Neural progenitor cell (in vitro differentiated cells): ENCODE data around the gene ARHGAP42. TPM values are rescaled to one million over a fixed set of nuclear protein-coding genes. Genes with fewer than 3 reads are reported as not detected.

Source experiments
- DNase-seq: peaks from one replicate; pipeline ENCODE4 v3.0.0-alpha.2; 2016; ENCODE audit warnings: low spot score
- H2AFZ ChIP-seq: fragments of 200-600 bp; sonication (generic); replicated peaks from 2 replicates; pipeline ENCODE4 v1.6.1; 2016; ENCODE audit warnings: antibody characterized with exemption
- H3F3A ChIP-seq: fragments of 200-600 bp; sonication (generic); 2 replicates; pipeline ENCODE4 v1.6.1; 2016; ENCODE audit warnings: antibody characterized with exemption, low read depth
- H3K27ac ChIP-seq: fragments of 200-600 bp; sonication (generic); 2 replicates; pipeline ENCODE4 v1.5.1; 2016; ENCODE audit warnings: mild to moderate bottlenecking
- H3K27me3 ChIP-seq: fragments of 200-600 bp; sonication (generic); 2 replicates; pipeline ENCODE4 v1.6.1; 2016; ENCODE audit warnings: mild to moderate bottlenecking, moderate library complexity
- H3K36me3 ChIP-seq: fragments of 200-600 bp; sonication (generic); 2 replicates; pipeline ENCODE4 v1.5.1; 2016
- H3K4me1 ChIP-seq: fragments of 200-600 bp; sonication (generic); 2 replicates; pipeline ENCODE4 v1.6.1; 2016; ENCODE audit warnings: mixed run types
- H3K4me2 ChIP-seq: fragments of 200-600 bp; sonication (generic); 2 replicates; pipeline ENCODE4 v1.6.1; 2016
- H3K4me3 ChIP-seq: fragments of 200-600 bp; sonication (generic); 2 replicates; pipeline ENCODE4 v1.5.1; 2016
- H3K79me2 ChIP-seq: fragments of 200-600 bp; sonication (generic); 2 replicates; pipeline ENCODE4 v1.6.1; 2016; ENCODE audit warnings: low read depth
- H3K9ac ChIP-seq: fragments of 200-600 bp; sonication (generic); 2 replicates; pipeline ENCODE4 v1.6.1; 2016
- H3K9me3 ChIP-seq: fragments of 200-600 bp; sonication (generic); 2 replicates; pipeline ENCODE4 v1.5.1; 2016; ENCODE audit warnings: low read depth
- H4K20me1 ChIP-seq: fragments of 200-600 bp; sonication (generic); 2 replicates; pipeline ENCODE4 v1.6.1; 2016; ENCODE audit warnings: low read depth
- H3K27ac Mint-ChIP-seq: 3 replicates; pipeline ENCODE4 v1.8.0; 2021; ENCODE audit warnings: mixed read lengths
- H3K27me3 Mint-ChIP-seq: 2 replicates; pipeline ENCODE4 v1.8.0; 2022; ENCODE audit warnings: low read depth, mild to moderate bottlenecking, inconsistent platforms, moderate library complexity, mixed read lengths; ENCODE audit not compliant: insufficient read depth
- H3K36me3 Mint-ChIP-seq: 3 replicates; pipeline ENCODE4 v1.8.0; 2021; ENCODE audit warnings: mixed read lengths
- H3K4me1 Mint-ChIP-seq: 3 replicates; pipeline ENCODE4 v1.8.0; 2021; ENCODE audit warnings: mixed read lengths
- H3K4me3 Mint-ChIP-seq: 3 replicates; pipeline ENCODE4 v1.8.0; 2021; ENCODE audit warnings: mild to moderate bottlenecking, moderate library complexity, mixed read lengths
- H3K9me3 Mint-ChIP-seq: 3 replicates; pipeline ENCODE4 v1.8.0; 2020; ENCODE audit warnings: mixed read lengths
- EZH2 ChIP-seq: fragments of 200-600 bp; sonication (generic); IDR thresholded peaks from 2 replicates; pipeline ENCODE4 v1.6.1; 2017; ENCODE audit warnings: antibody characterized with exemption, mild to moderate bottlenecking, moderate library complexity
- EZH2phosphoT487 ChIP-seq: fragments of 200-600 bp; sonication (generic); IDR thresholded peaks from 2 replicates; pipeline ENCODE4 v1.6.1; 2017; ENCODE audit warnings: antibody characterized with exemption
- total RNA-seq: library from RNA; depleted of rRNA; stranded (reverse); fragments of >200 nt; gene quantifications from 2 replicates; pipeline ENCODE4 v1.2.3, GENCODE V29; 2015; ENCODE audit warnings: low replicate concordance
- TF ChIP-seq, protein P1 (sequence below): fragments of 200-600 bp; sonication (generic); IDR thresholded peaks from 2 replicates; pipeline ENCODE4 v1.5.1; 2017; ENCODE audit warnings: antibody characterized with exemption, mild to moderate bottlenecking

The ARHGAP42 gene
- total RNA-seq, 1 donor from 2014 or later: 31.0 TPM

DNA sequence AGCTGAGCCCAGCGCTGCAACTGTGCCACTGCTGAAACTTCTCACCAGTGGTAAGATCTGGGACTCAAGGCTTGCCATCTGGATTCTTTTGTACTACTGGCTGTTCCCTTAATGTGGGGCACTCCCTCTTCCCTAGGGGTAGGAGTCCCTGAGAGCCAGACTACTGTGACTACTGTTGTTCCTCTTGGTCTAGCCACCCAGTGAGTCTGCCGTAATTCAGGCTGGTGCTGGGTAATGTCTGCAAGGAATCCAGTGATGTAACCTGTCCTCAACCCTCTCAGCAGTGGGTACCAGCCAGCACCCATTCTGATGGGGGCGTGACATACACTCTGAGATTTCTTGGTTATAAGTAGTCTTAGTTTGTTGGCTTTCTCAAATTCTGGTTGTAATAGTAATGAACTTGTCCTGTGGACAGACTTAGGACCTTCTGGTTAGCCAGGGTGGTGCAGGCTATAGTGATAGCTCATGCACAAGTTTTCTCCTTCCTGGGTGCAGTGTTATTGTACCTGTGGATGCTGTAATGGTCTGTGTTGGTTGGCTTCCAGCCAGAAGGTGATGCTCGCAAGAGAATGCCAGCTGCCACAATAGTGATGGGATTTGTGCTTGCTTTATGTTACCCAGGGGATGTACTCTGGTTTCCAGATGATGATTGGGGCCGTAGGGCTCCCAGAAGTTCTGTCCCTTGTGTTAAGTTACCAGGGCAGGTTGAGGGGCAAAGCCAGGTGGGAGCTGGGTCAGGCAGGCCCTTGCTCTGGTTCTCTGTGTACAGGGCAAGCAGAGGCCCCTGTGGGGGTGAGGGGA lies 65.5 kb downstream of the ARHGAP42 start:
- peak overlapping the region; percentile 85 for H3K27ac ChIP-seq
- Mint-ChIP-seq H3K9me3 (peaks cover 5% of the 10 kb centered on the region), H3K4me3 (no peak overlapping the region), H3K27me3 (peaks cover 2% of the 10 kb centered on the region), H3K27ac (peak overlapping the region; percentile 37), H3K36me3 (peaks cover 5% of the 10 kb centered on the region), H3K4me1 (peaks cover 28% of the 10 kb centered on the region)
- peaks cover 26% of the 10 kb centered on the region for H3F3A ChIP-seq
- H3K4me3 ChIP-seq: no peak overlapping the region
- H3K27me3 ChIP-seq: no peaks in the 10 kb centered on the region
- no peaks in the 10 kb centered on the region for H3K9me3 ChIP-seq
- peaks cover 4% of the 10 kb centered on the region for H3K79me2 ChIP-seq
- H3K4me2 ChIP-seq: no peak overlapping the region
- H3K36me3 ChIP-seq: no peaks in the 10 kb centered on the region
- no peak for DNase-seq
- no peaks in the 10 kb centered on the region for H4K20me1 ChIP-seq
- TF ChIP-seq EZH2: no peak
- TF ChIP-seq, protein P1, sequence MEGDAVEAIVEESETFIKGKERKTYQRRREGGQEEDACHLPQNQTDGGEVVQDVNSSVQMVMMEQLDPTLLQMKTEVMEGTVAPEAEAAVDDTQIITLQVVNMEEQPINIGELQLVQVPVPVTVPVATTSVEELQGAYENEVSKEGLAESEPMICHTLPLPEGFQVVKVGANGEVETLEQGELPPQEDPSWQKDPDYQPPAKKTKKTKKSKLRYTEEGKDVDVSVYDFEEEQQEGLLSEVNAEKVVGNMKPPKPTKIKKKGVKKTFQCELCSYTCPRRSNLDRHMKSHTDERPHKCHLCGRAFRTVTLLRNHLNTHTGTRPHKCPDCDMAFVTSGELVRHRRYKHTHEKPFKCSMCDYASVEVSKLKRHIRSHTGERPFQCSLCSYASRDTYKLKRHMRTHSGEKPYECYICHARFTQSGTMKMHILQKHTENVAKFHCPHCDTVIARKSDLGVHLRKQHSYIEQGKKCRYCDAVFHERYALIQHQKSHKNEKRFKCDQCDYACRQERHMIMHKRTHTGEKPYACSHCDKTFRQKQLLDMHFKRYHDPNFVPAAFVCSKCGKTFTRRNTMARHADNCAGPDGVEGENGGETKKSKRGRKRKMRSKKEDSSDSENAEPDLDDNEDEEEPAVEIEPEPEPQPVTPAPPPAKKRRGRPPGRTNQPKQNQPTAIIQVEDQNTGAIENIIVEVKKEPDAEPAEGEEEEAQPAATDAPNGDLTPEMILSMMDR: no peak
- no peak for TF ChIP-seq EZH2phosphoT487
- no peak overlapping the region for H2AFZ ChIP-seq
- no peak overlapping the region for H3K9ac ChIP-seq
- H3K4me1 ChIP-seq: peaks cover 37% of the 10 kb centered on the region

DNA sequence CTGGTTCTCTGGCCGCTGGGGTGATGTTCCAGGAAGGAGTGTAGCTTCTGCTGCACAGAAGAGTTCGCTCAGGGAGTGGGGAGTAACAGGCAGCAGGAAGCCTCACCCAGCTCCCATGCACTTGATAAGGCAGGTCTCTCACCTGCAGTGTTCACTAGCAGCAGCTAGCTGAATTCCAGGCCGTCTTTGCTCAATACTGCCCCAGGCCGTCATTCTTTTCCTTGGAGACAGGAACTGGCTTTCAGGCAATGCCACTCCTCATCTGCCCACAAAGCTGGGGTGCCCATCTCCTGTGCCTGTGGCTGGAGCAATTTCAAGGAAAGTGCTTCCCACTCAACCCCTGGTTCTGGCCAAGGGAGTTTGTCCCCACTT lies 66.1 kb downstream of the ARHGAP42 start:
- Histone ChIP-seq H3K4me2 (peak overlapping the region; percentile 45), H3F3A (peaks cover 23% of the 10 kb centered on the region), H4K20me1 (no peaks in the 10 kb centered on the region), H2AFZ (no peak overlapping the region), H3K27me3 (no peaks in the 10 kb centered on the region), H3K9ac (no peak overlapping the region), H3K27ac (peak overlapping the region; percentile 85), H3K79me2 (peaks cover 4% of the 10 kb centered on the region), H3K4me1 (peaks cover 32% of the 10 kb centered on the region), H3K36me3 (no peaks in the 10 kb centered on the region), H3K9me3 (no peaks in the 10 kb centered on the region), H3K4me3 (no peak overlapping the region)
- no peak for TF ChIP-seq EZH2
- no peak for TF ChIP-seq EZH2phosphoT487
- TF ChIP-seq, protein P1: no peak
- no peak overlapping the region for H3K4me3 Mint-ChIP-seq
- peaks cover 5% of the 10 kb centered on the region for H3K9me3 Mint-ChIP-seq
- peak; percentile 36 for DNase-seq
- H3K4me1 Mint-ChIP-seq: peaks cover 28% of the 10 kb centered on the region
- peak overlapping the region; percentile 65 for H3K27ac Mint-ChIP-seq
- peaks cover 5% of the 10 kb centered on the region for H3K36me3 Mint-ChIP-seq
- peaks cover 2% of the 10 kb centered on the region for H3K27me3 Mint-ChIP-seq

DNA sequence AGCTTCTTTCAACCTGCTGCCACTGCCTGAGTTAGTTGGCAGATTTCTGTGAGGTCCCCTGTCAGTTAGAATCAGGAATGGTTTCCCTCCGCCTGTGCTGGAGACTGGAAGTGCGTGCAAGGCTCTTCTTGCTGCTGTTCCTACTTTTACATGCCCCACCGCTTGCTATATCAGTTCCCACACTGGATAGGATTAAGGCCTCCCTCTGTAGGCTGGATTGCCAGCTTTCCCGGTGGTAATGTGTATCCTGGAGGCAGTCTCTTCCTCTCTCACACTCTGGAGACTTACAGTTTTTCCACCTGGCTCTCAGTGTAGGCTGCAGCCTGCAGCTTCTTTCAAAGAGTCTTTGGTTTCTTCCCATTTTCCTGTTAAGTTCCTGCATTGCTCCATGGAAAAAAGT lies 66.5 kb downstream of the ARHGAP42 start:
- H3K4me2 ChIP-seq: peak overlapping the region; percentile 45
- H3K27ac ChIP-seq: peak overlapping the region; percentile 85
- DNase-seq: peak; percentile 75
- peak overlapping the region; percentile 10 for H3K4me3 Mint-ChIP-seq
- H3K4me1 ChIP-seq: peaks cover 28% of the 10 kb centered on the region
- H3K27me3 ChIP-seq: no peaks in the 10 kb centered on the region
- no peaks in the 10 kb centered on the region for H4K20me1 ChIP-seq
- peaks cover 19% of the 10 kb centered on the region for H3F3A ChIP-seq
- no peak overlapping the region for H2AFZ ChIP-seq
- no peak overlapping the region for H3K9ac ChIP-seq
- H3K36me3 ChIP-seq: no peaks in the 10 kb centered on the region
- peaks cover 5% of the 10 kb centered on the region for H3K9me3 Mint-ChIP-seq
- peaks cover 4% of the 10 kb centered on the region for H3K79me2 ChIP-seq
- peak overlapping the region; percentile 65 for H3K27ac Mint-ChIP-seq
- H3K9me3 ChIP-seq: no peaks in the 10 kb centered on the region
- TF ChIP-seq EZH2phosphoT487 (no peak), EZH2 (no peak)
- TF ChIP-seq, protein P1: no peak
- H3K4me3 ChIP-seq: no peak overlapping the region
- peaks cover 5% of the 10 kb centered on the region for H3K36me3 Mint-ChIP-seq
- peaks cover 2% of the 10 kb centered on the region for H3K27me3 Mint-ChIP-seq
- peaks cover 28% of the 10 kb centered on the region for H3K4me1 Mint-ChIP-seq
